Measurements from ENCODE around the gene C1orf167. TPM values are rescaled to one million over a fixed set of nuclear protein-coding genes. Genes with fewer than 3 reads are reported as not detected.

Gene C1orf167
- total and polyA plus RNA-seq, 2 of the 8 experiments (the other 6 are each of a cell fraction or from before 2014, with no cell fraction given) = 0.70 to 1.3 TPM

DNA sequence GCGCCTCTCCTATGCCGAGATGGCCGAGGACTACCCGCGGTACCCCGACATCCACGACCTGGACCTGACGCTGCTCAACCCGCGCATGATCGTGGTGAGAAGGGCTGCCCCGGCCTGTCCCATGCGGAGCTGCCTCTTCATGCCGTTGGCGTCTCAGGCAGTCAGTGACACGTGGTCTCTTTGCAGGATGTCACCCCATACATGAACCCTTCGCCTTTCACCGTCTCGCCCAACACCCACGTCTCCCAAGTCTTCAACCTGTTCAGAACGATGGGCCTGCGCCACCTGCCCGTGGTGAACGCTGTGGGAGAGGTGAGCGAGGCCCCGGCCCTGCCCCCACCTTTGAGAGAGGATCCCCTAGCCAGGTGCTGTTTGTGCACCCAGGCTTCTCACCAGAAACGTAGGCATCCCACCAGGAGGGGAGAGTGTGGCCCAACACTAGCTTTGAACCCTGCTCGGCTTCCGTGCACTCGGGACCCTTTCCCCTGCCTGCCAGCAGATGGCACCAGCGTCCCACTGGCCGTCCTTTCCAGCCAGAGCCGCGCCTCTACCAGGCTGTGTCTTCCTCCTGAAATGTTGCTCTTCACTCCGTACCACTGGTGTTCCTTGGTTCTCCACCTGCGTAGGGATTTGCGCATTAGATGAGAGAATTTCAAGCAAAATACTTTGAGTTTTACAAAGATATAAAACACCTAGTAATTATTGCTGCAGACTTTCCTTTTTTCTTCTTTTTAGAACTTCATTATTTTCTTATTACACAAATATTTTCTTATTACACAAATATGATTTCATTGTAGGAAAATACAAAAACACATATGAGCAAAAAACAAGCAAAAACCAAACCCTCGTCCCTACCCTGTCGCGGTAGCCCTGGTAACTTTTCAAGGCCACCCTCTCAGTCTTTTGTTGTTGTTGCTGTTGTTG is 76.6 kb downstream of the C1orf167 start:
- ChIA-PET CTCF (ENCODE audit: partially characterized antibody) (interaction anchor here (0.7 to 8.8 kb wide), 33 partner anchors 8 to 302 kb away, joined by 3 to 67 read pairs (median 5); partner anchors contain the start of gene NPPA), POLR2A (ENCODE audit: partially characterized antibody) (interaction anchor here (1.2 to 8.1 kb wide), 2 partner anchors 15 to 70 kb away, joined by 5 to 72 read pairs; no protein-coding TSS in a partner anchor)
- H3K79me2 ChIP-seq (ENCODE audit: control insufficient read depth in 1 of 2, insufficient read depth in 2 of 2, low read length in 2 of 2) = no peaks in the 10 kb centered on the region
- peaks cover 15 to 21% of the 10 kb centered on the region in 2 experiments for H4K20me1 ChIP-seq (replicated peaks in 1 of 2; ENCODE audit: control insufficient read depth in 1 of 2, insufficient read depth in 2 of 2, low read length in 2 of 2)
- H3K23me2 ChIP-seq (ENCODE audit: low read depth, low read length) = no peaks in the 10 kb centered on the region
- no peaks in the 10 kb centered on the region for H3K9me3 ChIP-seq (ENCODE audit: insufficient read depth in 2 of 2, low read depth in 1 of 2, low read length in 1 of 2)
- DNase-seq (ENCODE audit: low read depth in 1 of 2, low spot score in 2 of 2) (peak; percentile 33 to 91), FAIRE-seq (peak; percentile 52)
- H3K9ac ChIP-seq (replicated peaks in 1 of 4; ENCODE audit: extremely low read depth in 1 of 4, low read depth in 3 of 4, low read length in 3 of 4) = no peak overlapping the region
- no peaks in the 10 kb centered on the region for H3K4me1 ChIP-seq (replicated peaks in 1 of 4; ENCODE audit: control insufficient read depth in 3 of 4, insufficient read depth in 4 of 4, low read length in 3 of 4)
- H4K91ac ChIP-seq (replicated peaks; ENCODE audit: insufficient read length, low read length) = no peak overlapping the region
- H3K4me3 ChIP-seq (ENCODE audit: extremely low read depth in 1 of 4, insufficient read depth in 2 of 4, low read depth in 3 of 4, low read length in 4 of 4) = no peak overlapping the region
- H3K23ac ChIP-seq (ENCODE audit: insufficient read length) = no peak overlapping the region
- H3K14ac ChIP-seq (ENCODE audit: insufficient read length) = no peak overlapping the region
- H4K8ac ChIP-seq (ENCODE audit: extremely low read depth, insufficient read depth, low read length) = peak overlapping the region; percentile 20; the same call in 1 of the 2 replicates
- H2BK5ac ChIP-seq (ENCODE audit: low read depth, low read length) = no peak overlapping the region
- no peak overlapping the region for H4K5ac ChIP-seq (ENCODE audit: insufficient read length, low read depth, low read length)
- H2BK20ac ChIP-seq (ENCODE audit: low read length) = no peak overlapping the region
- no peak overlapping the region for H2BK120ac ChIP-seq (replicated peaks; ENCODE audit: low read depth, low read length)
- no peak overlapping the region for H3K27ac ChIP-seq (ENCODE audit: low read depth, low read length)
- peaks cover 52 to 84% (median 78%) of the 10 kb centered on the region in 4 experiments for H3K36me3 ChIP-seq (ENCODE audit: control insufficient read depth in 2 of 4, insufficient read depth in 4 of 4, low read length in 3 of 4)
- H3K27me3 ChIP-seq (replicated peaks in 1 of 4; ENCODE audit: control insufficient read depth in 3 of 4, extremely low read depth in 1 of 4, insufficient read depth in 3 of 4, low read length in 3 of 4) = no peaks in the 10 kb centered on the region
- no peak overlapping the region for H3K56ac ChIP-seq (replicated peaks; ENCODE audit: insufficient read length, low read depth, low read length)
- no peak overlapping the region for H3K4me2 ChIP-seq (ENCODE audit: insufficient read depth in 1 of 2, low read depth in 2 of 2, low read length in 2 of 2)
- H3K4ac ChIP-seq (replicated peaks; ENCODE audit: insufficient read length, low read depth, low read length) = no peak overlapping the region
- no peak overlapping the region for H3K18ac ChIP-seq (ENCODE audit: extremely low read depth, low read length)
- H2AK5ac ChIP-seq (ENCODE audit: low read depth, low read length) = no peak overlapping the region
- no peaks in the 10 kb centered on the region for H3K79me1 ChIP-seq (ENCODE audit: low read depth, low read length)
- no peak overlapping the region for H2AFZ ChIP-seq (ENCODE audit: low read length)
- H2BK12ac ChIP-seq (ENCODE audit: low read depth, low read length) = no peak overlapping the region
- H2BK15ac ChIP-seq (ENCODE audit: low read length) = no peak overlapping the region
- WGBS, 2 experiments (ENCODE audit: extremely low coverage in 1 of 2, insufficient coverage in 1 of 2, insufficient read length in 1 of 2, insufficient replicate concordance in 2 of 2, low coverage in 1 of 2, low lambda C conversion rate in 2 of 2, missing lambda C conversion rate in 1 of 2) = 79% methylated on average over 40 of the region's 40 CpGs; no CpG with 5 or more reads in 1 of the 2 experiments
- TF ChIP-seq TBP (IDR thresholded peaks at IDR 0.05; ENCODE audit: low read depth, low read length) (0 out of 2 replicates have a peak, but pooled peaks have one; percentile 10), CTCF (IDR thresholded peaks at IDR 0.05; ENCODE audit: control extremely low read depth in 1 of 3, insufficient read depth in 1 of 3, low read depth in 1 of 3, low read length in 3 of 3) (peak; percentile 96 to 100 (median 99)), JUND (IDR thresholded peaks at IDR 0.05; ENCODE audit: low read length) (peak; percentile 33; the same call in 1 of the 2 replicates), POU5F1 (IDR thresholded peaks at IDR 0.05; ENCODE audit: low read depth, low read length) (no peak), BCL11A (IDR thresholded peaks at IDR 0.05; ENCODE audit: low read depth in 2 of 2, low read length in 2 of 2) (no peak), HDAC6 (IDR thresholded peaks at IDR 0.05; ENCODE audit: low read depth, low read length) (no peak)
- TF ChIP-seq, protein P1, sequence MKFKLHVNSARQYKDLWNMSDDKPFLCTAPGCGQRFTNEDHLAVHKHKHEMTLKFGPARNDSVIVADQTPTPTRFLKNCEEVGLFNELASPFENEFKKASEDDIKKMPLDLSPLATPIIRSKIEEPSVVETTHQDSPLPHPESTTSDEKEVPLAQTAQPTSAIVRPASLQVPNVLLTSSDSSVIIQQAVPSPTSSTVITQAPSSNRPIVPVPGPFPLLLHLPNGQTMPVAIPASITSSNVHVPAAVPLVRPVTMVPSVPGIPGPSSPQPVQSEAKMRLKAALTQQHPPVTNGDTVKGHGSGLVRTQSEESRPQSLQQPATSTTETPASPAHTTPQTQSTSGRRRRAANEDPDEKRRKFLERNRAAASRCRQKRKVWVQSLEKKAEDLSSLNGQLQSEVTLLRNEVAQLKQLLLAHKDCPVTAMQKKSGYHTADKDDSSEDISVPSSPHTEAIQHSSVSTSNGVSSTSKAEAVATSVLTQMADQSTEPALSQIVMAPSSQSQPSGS (IDR thresholded peaks at IDR 0.05; ENCODE audit: low read length) = no peak
